AG04450 (cell line): ENCODE results near the gene CHN1. TPM values are rescaled to one million over a fixed set of nuclear protein-coding genes. Genes with fewer than 3 reads are reported as not detected.
A peak's percentile ranks its signal among the peaks of the same experiment; 100 is the strongest.

ENCODE experiments used
- CTCF ChIA-PET: fragments of 300-600, 350-600 bp; formaldehyde crosslinking; extraction: SDS; loops from one replicate; lab custom pipeline; 2022; ENCODE audit warnings: antibody characterized with exemption, inconsistent platforms; lab: Charles Lee
- POLR2A ChIA-PET: fragments of 350-600 bp; formaldehyde crosslinking; extraction: SDS; loops from one replicate; lab custom pipeline; 2021; ENCODE audit warnings: antibody characterized with exemption, inconsistent platforms; lab: Yijun Ruan, JAX
- DNase-seq: peaks from one replicate; pipeline ENCODE4 v3.0.0-alpha.2; 2011; ENCODE audit warnings: low read depth, low spot score
- H3K27ac ChIP-seq: one replicate; pipeline ENCODE4 v1.5.1; 2012; ENCODE audit warnings: low read depth, low read length, control low read depth
- H3K27me3 ChIP-seq: one replicate; pipeline ENCODE4 v1.6.0; 2012; ENCODE audit warnings: low read length; ENCODE audit not compliant: control insufficient read depth, insufficient read depth
- H3K4me3 ChIP-seq: 2 replicates; pipeline ENCODE4 v1.5.1; 2011; ENCODE audit warnings: mild to moderate bottlenecking, low read depth, low read length, control low read depth
- H3K9me3 ChIP-seq: 2 replicates; pipeline ENCODE4 v1.5.1; 2012; ENCODE audit warnings: low read length; ENCODE audit not compliant: control insufficient read depth, insufficient read depth
- polyA plus RNA-seq: library from polyadenylated mRNA; depleted of rRNA; stranded (reverse); fragments of >200 nt; gene quantifications from 2 replicates; pipeline ENCODE4 v1.2.3, GENCODE V29; 2011
- TF ChIP-seq, protein P1 (sequence below): IDR thresholded peaks from 2 replicates; pipeline ENCODE4 v1.5.1; 2011; ENCODE audit warnings: low read depth, low read length, control low read depth, inconsistent platforms

Gene CHN1
- polyA plus RNA-seq, 1 experiment = 258 TPM

DNA sequence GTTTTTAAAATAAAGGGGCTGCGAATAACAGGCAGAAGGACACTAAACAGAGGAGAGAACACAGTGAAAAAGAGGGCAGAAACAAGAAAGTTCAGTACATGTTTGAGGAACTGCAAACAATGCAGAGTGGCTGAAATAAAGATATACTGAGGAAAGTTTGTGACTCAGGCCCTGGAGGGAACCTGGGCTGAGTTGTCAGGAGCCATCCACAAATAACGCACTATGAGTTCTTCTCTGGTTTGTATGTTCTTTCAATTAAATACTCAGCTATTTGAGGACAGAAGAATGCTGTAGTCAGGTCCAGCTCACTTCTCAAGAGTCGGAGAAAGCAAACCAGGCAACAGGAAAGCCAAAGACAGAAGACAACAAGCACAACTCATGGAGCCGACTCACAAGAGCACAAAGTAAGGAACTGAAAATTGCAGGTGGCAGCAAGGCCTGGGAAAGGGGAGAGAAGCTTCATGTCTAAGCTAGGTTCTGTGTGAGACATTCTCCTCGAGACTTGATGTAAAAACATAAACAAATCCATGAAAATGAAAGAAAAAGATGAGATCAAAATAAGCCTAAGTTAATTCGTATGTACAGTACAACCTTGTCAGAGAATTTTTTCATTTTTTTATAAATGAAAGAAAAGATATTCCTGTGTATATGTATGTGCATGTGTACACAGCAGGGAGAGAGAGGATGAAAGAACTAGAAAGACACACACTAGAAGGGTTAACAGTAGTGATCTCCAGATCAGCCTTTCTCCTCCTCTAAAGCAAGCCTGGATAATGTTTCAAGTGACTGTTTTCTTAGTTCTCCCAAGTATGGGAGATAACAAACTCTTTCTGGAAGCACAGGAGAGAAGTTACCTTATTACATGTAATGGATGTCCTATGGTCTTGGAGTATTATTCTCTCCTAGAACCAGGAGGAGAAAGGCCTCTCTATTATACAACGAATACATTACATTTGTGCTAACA is 41.5 kb downstream of the CHN1 start:
- TF ChIP-seq, protein P1, sequence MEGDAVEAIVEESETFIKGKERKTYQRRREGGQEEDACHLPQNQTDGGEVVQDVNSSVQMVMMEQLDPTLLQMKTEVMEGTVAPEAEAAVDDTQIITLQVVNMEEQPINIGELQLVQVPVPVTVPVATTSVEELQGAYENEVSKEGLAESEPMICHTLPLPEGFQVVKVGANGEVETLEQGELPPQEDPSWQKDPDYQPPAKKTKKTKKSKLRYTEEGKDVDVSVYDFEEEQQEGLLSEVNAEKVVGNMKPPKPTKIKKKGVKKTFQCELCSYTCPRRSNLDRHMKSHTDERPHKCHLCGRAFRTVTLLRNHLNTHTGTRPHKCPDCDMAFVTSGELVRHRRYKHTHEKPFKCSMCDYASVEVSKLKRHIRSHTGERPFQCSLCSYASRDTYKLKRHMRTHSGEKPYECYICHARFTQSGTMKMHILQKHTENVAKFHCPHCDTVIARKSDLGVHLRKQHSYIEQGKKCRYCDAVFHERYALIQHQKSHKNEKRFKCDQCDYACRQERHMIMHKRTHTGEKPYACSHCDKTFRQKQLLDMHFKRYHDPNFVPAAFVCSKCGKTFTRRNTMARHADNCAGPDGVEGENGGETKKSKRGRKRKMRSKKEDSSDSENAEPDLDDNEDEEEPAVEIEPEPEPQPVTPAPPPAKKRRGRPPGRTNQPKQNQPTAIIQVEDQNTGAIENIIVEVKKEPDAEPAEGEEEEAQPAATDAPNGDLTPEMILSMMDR = no peak
- CTCF ChIA-PET = interaction anchor here (0.8 kb wide), 1 partner anchor 22 kb away, joined by 3 read pairs; no protein-coding TSS in a partner anchor
- no peak for DNase-seq
- Histone ChIP-seq H3K27ac (no peak overlapping the region), H3K27me3 (no peaks in the 10 kb centered on the region), H3K4me3 (no peak overlapping the region), H3K9me3 (no peaks in the 10 kb centered on the region)
- POLR2A ChIA-PET = no interaction called here

- no peaks in the 10 kb centered on the region for H3K9me3 ChIP-seq
- ChIA-PET CTCF (interaction anchor here (1.7 kb wide), 1 partner anchor 211 kb away, joined by 7 read pairs; no protein-coding TSS in a partner anchor), POLR2A (no interaction called here)
- TF ChIP-seq, protein P1 = no peak
- no peak for DNase-seq
- H3K27ac ChIP-seq = peak overlapping the region; percentile 22
- no peak overlapping the region for H3K4me3 ChIP-seq
- H3K27me3 ChIP-seq = no peaks in the 10 kb centered on the region
Observed at GRCh38 chr2:174959787-174960186, 45.4 kb downstream of the CHN1 start.

DNA sequence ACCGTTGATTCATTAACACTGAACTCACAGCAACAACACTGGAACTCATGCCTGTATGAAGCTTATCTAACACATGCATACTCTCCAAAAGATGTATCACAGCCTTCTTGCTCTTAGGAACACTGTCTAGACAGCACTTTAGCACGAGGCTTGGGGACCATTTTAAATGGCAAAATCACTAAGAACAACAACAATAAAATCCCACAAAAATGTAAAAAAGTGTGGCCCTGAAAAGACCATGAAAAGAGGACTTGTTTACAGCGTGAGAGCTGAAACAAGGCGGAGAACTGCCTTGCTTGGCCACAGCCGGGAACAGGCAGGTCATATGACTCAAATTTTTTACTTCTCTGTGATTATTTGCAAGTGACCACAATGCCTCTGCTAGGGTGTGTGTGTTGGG is 48.1 kb downstream of the CHN1 start:
- H3K27me3 ChIP-seq = no peaks in the 10 kb centered on the region
- no peak overlapping the region for H3K4me3 ChIP-seq
- H3K9me3 ChIP-seq = no peaks in the 10 kb centered on the region
- no peak for DNase-seq
- ChIA-PET POLR2A (no interaction called here), CTCF (interaction anchor here (1.4 kb wide), 1 partner anchor 28 kb away, joined by 3 read pairs; no protein-coding TSS in a partner anchor)
- TF ChIP-seq, protein P1 = no peak
- H3K27ac ChIP-seq = no peak overlapping the region

DNA sequence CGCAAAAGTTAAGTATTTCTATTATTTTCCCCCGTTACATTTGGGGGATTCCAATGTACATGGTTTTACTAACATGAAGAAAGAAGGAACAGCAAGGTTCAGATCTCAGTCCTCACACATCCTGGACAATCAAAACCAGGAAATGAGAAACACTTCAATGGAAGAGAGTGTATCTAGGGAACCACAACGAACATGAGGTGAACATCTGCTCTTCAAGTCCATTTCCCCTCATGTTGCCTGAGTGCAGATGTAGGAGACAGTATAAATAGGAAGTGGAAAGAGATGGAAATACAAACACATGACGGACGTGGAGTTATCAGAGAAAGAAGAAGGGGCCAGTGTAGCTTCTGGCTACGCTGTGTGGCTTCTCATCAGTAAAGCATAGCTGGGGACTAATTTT is 52.6 kb downstream of the CHN1 start:
- TF ChIP-seq, protein P1 = no peak
- ChIA-PET CTCF (interaction anchor here (0.7 to 1.0 kb wide), 2 partner anchors 22 to 181 kb away, joined by 3 to 4 read pairs; no protein-coding TSS in a partner anchor), POLR2A (no interaction called here)
- Histone ChIP-seq H3K9me3 (no peaks in the 10 kb centered on the region), H3K27ac (peak overlapping the region; percentile 33), H3K4me3 (no peak overlapping the region), H3K27me3 (no peaks in the 10 kb centered on the region)
- no peak for DNase-seq

- Histone ChIP-seq H3K9me3 (no peaks in the 10 kb centered on the region), H3K27ac (no peak overlapping the region), H3K4me3 (no peak overlapping the region), H3K27me3 (no peaks in the 10 kb centered on the region)
- POLR2A ChIA-PET = interaction anchor here (0.8 kb wide), 1 partner anchor 21 kb away, joined by 4 read pairs; no protein-coding TSS in a partner anchor
- CTCF ChIA-PET = interaction anchor here (0.9 kb wide), 1 partner anchor 252 kb away, joined by 3 read pairs; no protein-coding TSS in a partner anchor
- TF ChIP-seq, protein P1 = no peak
- peak; percentile 65 for DNase-seq
Observed at GRCh38 chr2:174951745-174952144, 53.4 kb downstream of the CHN1 start.
